Nephron (organoid): ENCODE measurements around the gene TP53BP1.

Experiments used
- H3K27ac Mint-ChIP-seq, 3 experiments: 2 replicates each; pipeline ENCODE4 v1.8.0; 2020; ENCODE audit warnings: mixed read lengths in 3 of 3, mild to moderate bottlenecking in 2 of 3, moderate library complexity in 1 of 3
- H3K27me3 Mint-ChIP-seq: 2 replicates; pipeline ENCODE4 v1.8.0; 2021; ENCODE audit warnings: low read depth, mild to moderate bottlenecking, moderate library complexity, mixed read lengths
- H3K36me3 Mint-ChIP-seq: 2 replicates; pipeline ENCODE4 v1.8.0; 2020; ENCODE audit warnings: low read depth, mixed read lengths
- H3K4me1 Mint-ChIP-seq: 2 replicates; pipeline ENCODE4 v1.8.0; 2020; ENCODE audit warnings: mixed read lengths
- H3K4me3 Mint-ChIP-seq, 3 experiments: 2 replicates each; pipeline ENCODE4 v1.8.0; 2020; ENCODE audit warnings: mild to moderate bottlenecking in 3 of 3, mixed read lengths in 3 of 3, moderate library complexity in 2 of 3
- H3K9me3 Mint-ChIP-seq: 2 replicates; pipeline ENCODE4 v1.8.0; 2020; ENCODE audit warnings: mixed read lengths
- CTCF ChIP-seq, 3 experiments: fragments of 200-600 bp; sonication (generic); IDR thresholded peaks; one replicate each; pipeline ENCODE4 v1.5.0; 2021; ENCODE audit warnings: antibody characterized with exemption in 3 of 3; ENCODE audit not compliant: unreplicated experiment in 3 of 3

TP53BP1 gene

GRCh38 chr15:43360821-43361220 is 132.1 kb downstream of the TP53BP1 start:
- H3K4me1 Mint-ChIP-seq = no peaks in the 10 kb centered on the region
- no peak overlapping the region for H3K4me3 Mint-ChIP-seq
- peaks cover 98% of the 10 kb centered on the region for H3K36me3 Mint-ChIP-seq
- no peak for TF ChIP-seq CTCF (IDR thresholded peaks at IDR 0.05; ENCODE audit: unreplicated experiment in 3 of 3)
- H3K9me3 Mint-ChIP-seq = peaks cover 61% of the 10 kb centered on the region
- H3K27ac Mint-ChIP-seq = no peak overlapping the region
- no peaks in the 10 kb centered on the region for H3K27me3 Mint-ChIP-seq
